ENCODE results near the gene MAT2B.

The MAT2B gene

DNA sequence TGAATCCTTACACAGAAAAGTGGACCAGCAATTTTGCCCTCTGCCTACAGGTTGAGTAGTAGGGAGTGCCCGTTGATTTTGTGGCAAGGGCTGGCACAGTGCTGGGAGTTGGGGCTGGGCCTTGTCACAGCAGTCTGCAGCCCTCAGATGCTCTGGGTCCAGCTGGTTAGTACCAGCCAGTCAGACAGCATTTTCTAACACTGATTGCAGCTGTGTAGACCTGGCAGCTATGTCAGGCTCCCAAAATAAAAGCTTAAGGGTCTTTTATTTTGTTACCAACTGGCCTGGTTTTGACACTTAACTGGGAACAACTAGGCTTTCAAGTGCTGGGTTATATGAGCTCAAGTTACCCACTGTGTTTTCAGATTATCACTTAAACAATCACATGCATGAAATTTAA is 57.7 kb downstream of the MAT2B start:
- DNase-seq, result peak; percentile 9

DNA sequence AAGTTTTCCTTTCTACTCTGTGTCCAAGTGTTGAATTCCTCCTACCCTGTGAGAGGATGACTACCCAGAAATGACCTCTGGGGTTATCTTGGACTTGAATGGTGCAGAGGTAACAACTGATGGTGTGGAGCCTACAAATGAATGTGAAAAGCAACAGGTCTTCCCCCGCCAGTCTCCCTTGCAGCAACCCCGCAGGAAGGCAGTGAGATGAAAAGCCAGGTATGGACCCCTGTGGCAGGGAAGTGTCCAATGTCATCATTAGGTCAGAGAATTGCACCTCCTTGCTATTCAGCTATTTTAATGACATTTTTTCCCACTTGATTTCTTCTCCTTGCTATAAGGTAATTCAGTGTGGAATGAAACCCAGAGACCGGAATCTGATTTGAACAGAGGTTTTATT is 58.5 kb downstream of the MAT2B start:
- DNase-seq, result no peak

DNA sequence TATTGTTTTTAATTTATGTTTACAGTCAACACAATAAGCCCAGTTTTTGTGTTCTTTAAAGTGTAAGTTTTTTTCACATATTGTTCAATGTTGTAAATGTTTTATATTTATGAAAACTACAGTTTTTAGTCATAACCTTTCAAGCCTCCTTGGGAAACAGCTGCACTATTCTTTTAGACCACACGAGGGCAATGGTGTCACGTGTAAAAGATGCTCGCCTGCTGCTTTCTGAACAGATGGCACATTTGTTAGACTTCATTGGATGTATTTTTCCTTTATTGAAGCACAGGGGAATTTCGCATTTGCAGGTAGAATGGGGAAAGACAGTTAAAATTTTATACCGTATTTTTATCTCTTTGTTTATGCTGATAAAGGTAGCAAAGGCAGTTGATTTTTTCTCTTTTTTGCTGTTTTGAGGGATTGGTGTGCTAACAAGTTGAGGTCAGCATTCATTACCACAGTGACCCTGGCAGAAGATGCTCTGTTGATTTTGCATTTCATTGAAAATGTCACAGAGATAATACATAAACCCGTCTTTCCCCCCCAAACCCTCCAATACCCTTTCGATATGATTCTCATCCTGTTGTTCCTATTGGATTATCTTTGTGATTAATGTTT is 59.0 kb downstream of the MAT2B start:
- DNase-seq, result peak; percentile 20

DNA sequence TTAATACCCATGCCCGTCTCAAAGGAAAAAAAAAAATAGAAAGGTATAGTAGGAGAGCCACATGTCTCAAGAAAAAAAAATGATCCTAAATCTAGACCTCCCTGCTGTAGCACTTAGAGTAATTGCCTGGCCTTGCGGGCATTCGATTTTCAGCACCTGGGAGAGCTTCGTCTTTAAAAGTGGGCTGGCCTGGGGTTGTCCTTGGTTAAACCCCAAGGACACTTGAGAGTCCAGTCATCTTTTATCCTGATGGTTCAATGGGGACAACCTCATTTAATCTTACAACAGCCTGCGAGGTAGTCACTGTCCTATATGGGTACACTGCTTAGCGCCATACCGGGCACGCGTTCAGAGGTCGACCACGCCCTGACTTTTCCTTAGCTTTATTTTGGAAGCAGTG is 60.1 kb downstream of the MAT2B start:
- no peak for DNase-seq

DNA sequence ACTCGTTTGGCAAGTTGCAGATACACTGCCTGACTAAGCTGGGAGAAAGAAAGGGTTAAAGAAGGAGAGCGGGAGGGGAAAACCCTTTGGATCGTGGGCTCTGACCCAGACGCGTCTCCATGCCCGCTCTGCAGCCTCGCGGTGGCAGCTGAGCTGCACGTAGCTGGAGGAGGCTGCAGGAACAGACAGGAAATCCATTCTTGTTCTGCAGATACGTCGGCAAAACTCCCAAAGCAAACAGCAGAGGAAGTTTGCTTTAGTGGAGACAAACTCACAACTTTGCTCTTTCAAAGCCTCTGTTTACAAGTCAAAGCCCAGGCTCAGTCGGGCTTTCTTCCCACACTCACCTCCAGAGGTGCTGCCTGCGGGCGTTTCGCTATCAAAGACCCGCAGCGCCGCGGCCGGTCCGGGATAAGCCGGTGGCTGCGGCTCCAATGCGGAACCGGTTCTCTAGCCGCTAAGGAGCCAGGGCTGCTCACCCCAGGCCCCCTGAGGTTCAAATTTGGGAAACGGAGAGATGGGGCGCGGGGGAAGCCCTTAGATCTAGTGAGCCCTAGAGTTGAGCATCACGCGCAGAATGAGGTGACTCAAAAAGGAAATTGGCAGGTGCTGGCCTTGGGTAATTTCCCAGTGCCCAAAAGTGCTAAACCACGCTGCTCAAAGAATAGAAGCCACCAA is 60.7 kb downstream of the MAT2B start:
- no peak for DNase-seq

DNA sequence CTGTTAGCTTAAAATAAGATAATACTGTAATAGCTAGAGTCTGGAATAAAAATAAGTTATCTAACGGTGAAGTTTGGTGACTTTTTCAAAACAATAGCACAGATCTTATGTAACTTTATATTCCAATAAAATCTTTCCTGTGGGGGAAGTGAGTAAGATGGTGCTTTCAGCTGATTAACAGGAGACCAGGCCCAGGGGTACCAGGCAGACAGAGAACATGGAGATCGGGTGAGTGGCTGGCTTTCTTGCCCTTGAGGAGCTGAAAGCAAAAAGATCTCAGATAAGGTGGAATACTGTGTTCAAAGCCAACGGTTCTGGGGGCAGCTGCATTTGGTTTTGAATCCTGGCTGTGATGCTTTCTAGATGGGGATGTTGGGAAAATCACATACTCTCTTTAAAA is 61.3 kb downstream of the MAT2B start:
- no peak for DNase-seq

DNA sequence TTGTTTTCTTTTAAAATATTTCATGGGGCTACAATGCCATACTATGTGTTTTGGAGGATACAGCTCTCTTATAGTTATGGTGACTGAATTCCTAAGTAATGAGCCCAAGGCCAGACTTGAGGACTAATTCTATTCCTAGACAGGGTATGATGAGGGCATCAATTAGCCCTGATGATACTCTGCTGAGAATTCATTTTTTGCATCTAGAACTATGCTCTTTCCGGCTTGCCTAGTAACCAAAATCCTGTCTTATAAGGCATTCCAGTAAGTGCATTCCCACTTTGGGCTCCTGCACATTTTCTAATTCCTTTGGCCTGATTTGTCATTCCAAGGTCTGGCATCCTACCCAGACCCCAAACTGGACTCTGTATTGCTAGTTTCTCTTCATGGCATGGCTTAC is 62.4 kb downstream of the MAT2B start:
- no peak for DNase-seq

All from NCI-H2107 (cell line).